ENCODE results near the gene CYB561D1.

- TF ChIP-seq, protein P1, sequence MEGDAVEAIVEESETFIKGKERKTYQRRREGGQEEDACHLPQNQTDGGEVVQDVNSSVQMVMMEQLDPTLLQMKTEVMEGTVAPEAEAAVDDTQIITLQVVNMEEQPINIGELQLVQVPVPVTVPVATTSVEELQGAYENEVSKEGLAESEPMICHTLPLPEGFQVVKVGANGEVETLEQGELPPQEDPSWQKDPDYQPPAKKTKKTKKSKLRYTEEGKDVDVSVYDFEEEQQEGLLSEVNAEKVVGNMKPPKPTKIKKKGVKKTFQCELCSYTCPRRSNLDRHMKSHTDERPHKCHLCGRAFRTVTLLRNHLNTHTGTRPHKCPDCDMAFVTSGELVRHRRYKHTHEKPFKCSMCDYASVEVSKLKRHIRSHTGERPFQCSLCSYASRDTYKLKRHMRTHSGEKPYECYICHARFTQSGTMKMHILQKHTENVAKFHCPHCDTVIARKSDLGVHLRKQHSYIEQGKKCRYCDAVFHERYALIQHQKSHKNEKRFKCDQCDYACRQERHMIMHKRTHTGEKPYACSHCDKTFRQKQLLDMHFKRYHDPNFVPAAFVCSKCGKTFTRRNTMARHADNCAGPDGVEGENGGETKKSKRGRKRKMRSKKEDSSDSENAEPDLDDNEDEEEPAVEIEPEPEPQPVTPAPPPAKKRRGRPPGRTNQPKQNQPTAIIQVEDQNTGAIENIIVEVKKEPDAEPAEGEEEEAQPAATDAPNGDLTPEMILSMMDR (IDR thresholded peaks at IDR 0.05; ENCODE audit: low read length) = peak; percentile 89
- no peak for TF ChIP-seq EZH2 (IDR thresholded peaks at IDR 0.05; ENCODE audit: borderline replicate concordance, low read length)
Observed at GRCh38 chr1:109493805-109494539, at the start of gene CYB561D1.
